Measurements from ENCODE around the gene PCSK6.

- TF ChIP-seq IRF2 (CRISPR knock-in tag; IDR thresholded peaks at IDR 0.05; ENCODE audit: borderline replicate concordance, low read depth) (no peak), ATF6 (CRISPR knock-in tag; IDR thresholded peaks at IDR 0.05) (no peak), TCF7 (CRISPR knock-in tag; IDR thresholded peaks at IDR 0.05; ENCODE audit: low read depth) (no peak)
These were observed 181.5 kb downstream of the PCSK6 start for GRCh38 chr15:101307897-101308603.
